Heart left ventricle (tissue), 16 donors: ENCODE results near the gene RBM47. TPM values are rescaled to one million over a fixed set of nuclear protein-coding genes. Genes with fewer than 3 reads are reported as not detected.
"Not testable (repeated sequence)": the region's sequence is repeated elsewhere in the genome, so short reads cannot be mapped to it uniquely, and the experiment has no call there.

Experiments
- ATAC-seq, 4 donors: fragments of 200-7000 bp; cut with Tn5 transposase; one replicate each; pipeline ENCODE4 v1.9.1; 2020 to 2022; ENCODE audit warnings: moderate library complexity in 4 of 4, mild to moderate bottlenecking in 3 of 4, moderate number of reproducible peaks in 1 of 4
- DNase-seq, 5 donors: peaks; one replicate each; pipeline ENCODE4 v3.0.0-alpha.2; 2020
- H3K27ac ChIP-seq, 12 donors: fragments of 200-600 bp; sonication (generic) in 4 of 12; one replicate each; pipeline versions ENCODE4 v1.5.0 to v1.8.0; 2016 to 2022; ENCODE audit warnings: mild to moderate bottlenecking in 2 of 12
- H3K27me3 ChIP-seq, 9 donors: fragments of 200-600 bp; sonication (generic) in 2 of 9; one replicate each; pipeline versions ENCODE4 v1.5.1 to v1.8.0; 2016 to 2022; ENCODE audit warnings: mild to moderate bottlenecking in 3 of 9
- H3K36me3 ChIP-seq, 9 donors: fragments of 200-600 bp; sonication (generic) in 2 of 9; one replicate each; pipeline versions ENCODE4 v1.5.0 to v1.8.0; 2018 to 2022; ENCODE audit warnings: mild to moderate bottlenecking in 2 of 9
- H3K4me1 ChIP-seq, 12 donors: fragments of 200-600 bp; sonication (generic) in 4 of 12; one replicate each; pipeline versions ENCODE4 v1.5.0 to v1.8.0; 2016 to 2022; ENCODE audit warnings: mild to moderate bottlenecking in 3 of 12
- H3K4me3 ChIP-seq, 12 donors: fragments of 200-600 bp; sonication (generic) in 4 of 12; one replicate each; pipeline versions ENCODE4 v1.5.0 to v1.8.0; 2017 to 2022; ENCODE audit warnings: mild to moderate bottlenecking in 9 of 12, moderate library complexity in 4 of 12
- H3K9me3 ChIP-seq, 12 donors: fragments of 200-600 bp; sonication (generic) in 4 of 12; one replicate each; pipeline versions ENCODE4 v1.5.0 to v1.8.0; 2016 to 2022; ENCODE audit warnings: mild to moderate bottlenecking in 1 of 12
- CTCF ChIP-seq, 12 donors: fragments of 200-600 bp; sonication (generic) in 4 of 12; IDR thresholded peaks; one replicate each; pipeline versions ENCODE4 v1.5.0 to v1.8.0; 2018 to 2022; ENCODE audit warnings: antibody characterized with exemption in 12 of 12, mild to moderate bottlenecking in 5 of 12
- POLR2A ChIP-seq, 2 donors: fragments of 450-650 bp; IDR thresholded peaks; one replicate each; pipeline ENCODE4 v1.6.1; 2017; ENCODE audit warnings: antibody characterized with exemption in 2 of 2, mild to moderate bottlenecking in 2 of 2, moderate library complexity in 2 of 2
- WGBS, 4 donors: extraction: QIAGEN DNeasy Blood & Tissue Kit in 2 of 4; methylation state at CpG; one replicate each; pipeline versions ENCODE4 v1.1.5 to v1.1.7; 2013 to 2018; 5-methylcytosine and 5-hydroxymethylcytosine counted together
- intact Hi-C, 10 donors: fragments of 100-400 bp; cut with DNase I; formaldehyde crosslinking; loops; one replicate each; pipeline versions ENCODE4 v1.11.1 to v1.14.2; 2022
- polyA plus RNA-seq, 2 donors: library from polyadenylated mRNA; stranded (reverse); fragments of 200-250 nt; gene quantifications; one replicate each; pipeline ENCODE4 v1.2.3, GENCODE V29; 2013
- total RNA-seq, 9 donors: library from RNA; depleted of rRNA in 2 of 9; stranded (reverse); fragments of >200 nt in 2 of 9; fragmentation: NEBNext Ultra II Directional in 3 of 9; extraction: Animal tissue kit (Norgen Biotek cat#: 25700) in 3 of 9; gene quantifications; one replicate each; pipeline versions ENCODE4 v1.1.0 to v1.2.4, GENCODE V29; 2016 to 2023
- donor health status: ischemic (EF 13 %, LVEDD 7.1; RV severe dilation, severe dysfunction).
- donor health status: healthy with polysubstance abuse.
- donor health status: DM: no; HTN: yes; CAD: no.
- donor health status: DM: no; HTN: no; CAD: no.
- donor health status: ischemic (EF 25% LVEDD 6.9; RV normal size, moderate dysfunction).
- donor health status: ischemic (EF 25% LVEDD 5.7; RV mildly dilated, moderate dysfunction).
- donor health status: healthy.
- donor health status: DM: yes; HTN: yes; CAD: no.
- donor health status: ischemic (EF 35%, LVEDD 5.7; RV mildly dilated, moderate dysfunction).
- donor health status: nonischemic (EF 11% LVEDD 7.7; RV severe dilation, severe dysfunction).
- donor health status: DM: yes; HTN: yes; CAD: no.
- donor health status: PGD.
- donor health status: ischemic (EF 29% LVEDD 5.4; RV normal size, mild dysfunction).
- donor health status: nonischemic (EF 23%, LVEDD 6.1; RV moderate dilation, normal function).

The RBM47 gene
- total and polyA plus RNA-seq, 11 donors: 0.50 to 29.9 (median 3.5) TPM

GRCh38 chr4:40562208-40562607 lies 67.5 kb downstream of the RBM47 start:
- no peak for DNase-seq
- no peak overlapping the region for H3K4me3 ChIP-seq
- peaks cover 0 to 61% (median 0%) of the 10 kb centered on the region in 12 donors for H3K4me1 ChIP-seq
- peak overlapping the region in 1 of 12 donors; percentile 84 for H3K27ac ChIP-seq
- H3K27me3 ChIP-seq: no peaks in the 10 kb centered on the region
- no peak for ATAC-seq
- 86 to 89% (median 87%) methylated on average over 6 of the region's 6 CpGs for WGBS, 4 donors
- TF ChIP-seq POLR2A (IDR thresholded peaks at IDR 0.05) (no peak), CTCF (IDR thresholded peaks at IDR 0.05) (no peak)
- no peaks in the 10 kb centered on the region for H3K9me3 ChIP-seq
- intact Hi-C loops: no loop called here
- H3K36me3 ChIP-seq: no peaks in the 10 kb centered on the region

- H3K27me3 ChIP-seq, H3K36me3 ChIP-seq, H3K4me3 ChIP-seq, DNase-seq, ATAC-seq, intact Hi-C loops, H3K9me3 ChIP-seq: not testable (repeated sequence)
- whole genome bisulfite sequencing, 4 donors: 92 to 95% (median 92%) methylated on average over 7 of the region's 7 CpGs
- H3K4me1 ChIP-seq: peaks cover 0 to 61% (median 0%) of the 10 kb centered on the region in 12 donors
- H3K27ac ChIP-seq: peak overlapping the region in 1 of 12 donors; percentile 84
Measured at GRCh38 chr4:40561543-40562177, 68.0 kb downstream of the RBM47 start.

GRCh38 chr4:40559585-40560465 lies 69.8 kb downstream of the RBM47 start:
- Histone ChIP-seq H3K36me3 (no peaks in the 10 kb centered on the region), H3K4me1 (peaks cover 0 to 66% (median 0%) of the 10 kb centered on the region in 12 donors), H3K27me3 (no peaks in the 10 kb centered on the region), H3K9me3 (no peaks in the 10 kb centered on the region), H3K4me3 (no peak overlapping the region), H3K27ac (peak overlapping the region in 3 of 12 donors; percentile 13 to 84 (median 59))
- intact Hi-C loops: no loop called here
- ATAC-seq (peak in 3 of 4 donors; percentile 46 to 72 (median 60)), DNase-seq (no peak)
- TF ChIP-seq CTCF (IDR thresholded peaks at IDR 0.05) (no peak), POLR2A (IDR thresholded peaks at IDR 0.05) (no peak)
- 64 to 74% (median 73%) methylated on average over 5 of the region's 5 CpGs for WGBS, 4 donors

GRCh38 chr4:40557736-40558135 lies 71.9 kb downstream of the RBM47 start:
- intact Hi-C loops: no loop called here
- DNase-seq: no peak
- 91 to 96% (median 93%) methylated on average over 2 of the region's 2 CpGs for WGBS, 4 donors
- no peak for TF ChIP-seq CTCF (IDR thresholded peaks at IDR 0.05)
- no peak for TF ChIP-seq POLR2A (IDR thresholded peaks at IDR 0.05)
- H3K4me1 ChIP-seq: peaks cover 0 to 61% (median 0%) of the 10 kb centered on the region in 12 donors
- no peaks in the 10 kb centered on the region for H3K36me3 ChIP-seq
- H3K4me3 ChIP-seq: no peak overlapping the region
- no peak for ATAC-seq
- H3K9me3 ChIP-seq: no peaks in the 10 kb centered on the region
- H3K27me3 ChIP-seq: no peaks in the 10 kb centered on the region
- peak overlapping the region in 1 of 12 donors; percentile 34 for H3K27ac ChIP-seq
